ENCODE data around the gene PRKCQ.

Gene PRKCQ

DNA sequence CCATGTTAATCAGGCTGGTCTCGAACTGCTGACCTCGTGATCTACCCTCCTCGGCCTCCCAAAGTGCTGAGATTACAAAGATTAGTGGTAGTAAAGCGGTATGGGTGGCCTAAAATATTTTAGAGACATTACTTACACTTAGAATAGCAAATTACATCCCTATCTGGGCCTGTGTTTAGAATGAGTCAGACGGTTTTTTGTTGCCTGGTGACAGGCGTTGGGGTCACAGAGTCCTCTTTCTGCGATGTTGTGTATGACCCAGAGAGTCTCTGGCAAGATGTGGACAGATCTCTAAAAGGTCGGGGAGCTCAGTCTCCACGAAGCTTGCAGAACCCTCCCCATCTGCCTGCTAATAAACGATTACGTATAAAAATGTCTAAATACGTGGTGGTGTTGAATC lies 39.6 kb upstream of the PRKCQ start:
- ATAC-seq (ENCODE audit: low read depth): no peak
- Histone ChIP-seq H3K27ac (ENCODE audit: poor library complexity, severe bottlenecking) (no peak overlapping the region), H3K36me3 (ENCODE audit: low read depth) (no peaks in the 10 kb centered on the region), H3K27me3 (ENCODE audit: insufficient read depth, poor library complexity, severe bottlenecking) (no peaks in the 10 kb centered on the region), H3K9me3 (ENCODE audit: severe bottlenecking) (no peaks in the 10 kb centered on the region), H3K4me3 (ENCODE audit: severe bottlenecking) (no peak overlapping the region), H3K4me1 (ENCODE audit: insufficient read depth, poor library complexity, severe bottlenecking) (no peaks in the 10 kb centered on the region)
- no peak for DNase-seq (ENCODE audit: low spot score)
- TF ChIP-seq, protein P1, sequence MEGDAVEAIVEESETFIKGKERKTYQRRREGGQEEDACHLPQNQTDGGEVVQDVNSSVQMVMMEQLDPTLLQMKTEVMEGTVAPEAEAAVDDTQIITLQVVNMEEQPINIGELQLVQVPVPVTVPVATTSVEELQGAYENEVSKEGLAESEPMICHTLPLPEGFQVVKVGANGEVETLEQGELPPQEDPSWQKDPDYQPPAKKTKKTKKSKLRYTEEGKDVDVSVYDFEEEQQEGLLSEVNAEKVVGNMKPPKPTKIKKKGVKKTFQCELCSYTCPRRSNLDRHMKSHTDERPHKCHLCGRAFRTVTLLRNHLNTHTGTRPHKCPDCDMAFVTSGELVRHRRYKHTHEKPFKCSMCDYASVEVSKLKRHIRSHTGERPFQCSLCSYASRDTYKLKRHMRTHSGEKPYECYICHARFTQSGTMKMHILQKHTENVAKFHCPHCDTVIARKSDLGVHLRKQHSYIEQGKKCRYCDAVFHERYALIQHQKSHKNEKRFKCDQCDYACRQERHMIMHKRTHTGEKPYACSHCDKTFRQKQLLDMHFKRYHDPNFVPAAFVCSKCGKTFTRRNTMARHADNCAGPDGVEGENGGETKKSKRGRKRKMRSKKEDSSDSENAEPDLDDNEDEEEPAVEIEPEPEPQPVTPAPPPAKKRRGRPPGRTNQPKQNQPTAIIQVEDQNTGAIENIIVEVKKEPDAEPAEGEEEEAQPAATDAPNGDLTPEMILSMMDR (IDR thresholded peaks at IDR 0.05; ENCODE audit: poor library complexity, severe bottlenecking): no peak

DNA sequence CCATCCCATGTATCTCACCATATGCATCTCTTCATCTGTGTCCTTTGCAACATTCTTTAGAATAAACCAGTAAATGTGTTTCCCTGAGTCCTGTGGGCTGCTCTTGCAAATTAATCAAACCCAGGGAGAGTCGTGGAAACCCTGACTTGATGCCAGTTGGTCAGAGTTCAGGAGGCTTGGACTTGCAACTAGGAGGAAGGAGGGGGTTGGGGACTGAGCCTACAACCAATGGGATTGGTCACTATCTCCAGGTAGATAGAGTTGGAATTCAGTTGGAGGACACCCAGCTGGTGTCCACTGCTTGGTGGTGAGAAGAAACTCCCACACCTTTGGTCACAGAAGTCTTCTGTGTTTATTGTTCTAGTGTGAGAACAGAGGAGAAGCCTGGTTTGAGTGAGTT lies 38.3 kb upstream of the PRKCQ start:
- Histone ChIP-seq H3K4me3 (ENCODE audit: severe bottlenecking) (no peak overlapping the region), H3K4me1 (ENCODE audit: insufficient read depth, poor library complexity, severe bottlenecking) (no peaks in the 10 kb centered on the region), H3K27ac (ENCODE audit: poor library complexity, severe bottlenecking) (no peak overlapping the region), H3K36me3 (ENCODE audit: low read depth) (no peaks in the 10 kb centered on the region), H3K27me3 (ENCODE audit: insufficient read depth, poor library complexity, severe bottlenecking) (no peaks in the 10 kb centered on the region), H3K9me3 (ENCODE audit: severe bottlenecking) (no peaks in the 10 kb centered on the region)
- ATAC-seq (ENCODE audit: low read depth): no peak
- TF ChIP-seq, protein P1 (IDR thresholded peaks at IDR 0.05; ENCODE audit: poor library complexity, severe bottlenecking): no peak
- no peak for DNase-seq (ENCODE audit: low spot score)

DNA sequence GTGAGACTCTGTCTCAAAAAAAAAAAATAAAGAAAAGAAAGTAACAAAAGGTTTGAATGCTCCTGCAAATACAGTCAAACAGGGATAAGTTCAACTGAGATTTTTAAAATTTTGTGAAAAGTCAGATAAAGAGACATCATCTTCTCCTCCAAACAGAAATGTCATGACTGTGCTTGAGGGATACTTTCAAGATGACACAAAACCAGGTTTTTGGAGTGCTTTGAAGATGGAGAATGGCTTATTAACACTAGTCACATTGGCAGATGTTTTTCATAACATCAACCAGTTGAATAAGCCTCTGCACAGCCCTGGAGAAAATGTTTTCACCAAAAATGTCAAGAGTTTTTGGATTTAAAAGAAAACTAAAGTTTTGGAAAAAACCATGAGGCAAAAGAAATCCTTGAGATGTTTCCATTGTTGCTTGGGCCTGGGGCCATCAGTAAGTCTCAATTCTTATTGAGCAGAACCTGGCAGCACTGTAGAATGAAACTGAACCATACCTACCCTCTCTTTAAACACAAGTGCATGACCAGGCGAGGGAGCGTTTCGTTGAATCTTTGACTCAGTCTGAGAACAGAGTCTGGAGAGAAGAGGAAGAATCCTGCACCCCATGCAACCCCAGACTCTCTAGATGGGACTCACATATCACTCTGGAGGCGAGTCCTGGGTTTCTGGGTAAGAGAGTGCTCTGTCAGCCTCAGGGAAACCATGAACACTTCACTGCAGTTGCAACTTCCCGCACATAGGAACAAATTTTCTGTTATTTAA lies 37.4 kb upstream of the PRKCQ start:
- ATAC-seq (ENCODE audit: low read depth) (no peak), DNase-seq (ENCODE audit: low spot score) (no peak)
- no peak overlapping the region for H3K4me3 ChIP-seq (ENCODE audit: severe bottlenecking)

DNA sequence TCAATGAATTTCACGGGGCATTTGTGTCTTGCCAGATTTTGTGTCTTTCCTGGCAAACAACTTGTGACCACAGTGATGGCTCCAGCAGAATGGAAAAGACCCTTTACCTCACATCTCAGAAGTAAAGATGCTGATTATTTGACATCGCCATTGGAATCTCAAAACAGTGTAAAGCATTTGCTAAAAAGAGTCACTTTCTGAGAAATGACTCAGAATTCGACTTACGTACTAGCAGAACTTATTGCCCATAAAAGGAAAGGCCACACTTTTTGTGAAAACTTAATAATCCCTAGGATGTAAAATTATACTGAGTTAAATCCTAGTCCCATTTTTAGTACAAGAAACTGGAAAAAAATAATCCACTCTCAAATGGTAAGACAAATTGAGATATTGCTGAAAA lies 35.9 kb upstream of the PRKCQ start:
- no peak overlapping the region for H3K27ac ChIP-seq (ENCODE audit: poor library complexity, severe bottlenecking)
- H3K4me1 ChIP-seq (ENCODE audit: insufficient read depth, poor library complexity, severe bottlenecking): peaks cover 6% of the 10 kb centered on the region
- no peaks in the 10 kb centered on the region for H3K27me3 ChIP-seq (ENCODE audit: insufficient read depth, poor library complexity, severe bottlenecking)
- no peaks in the 10 kb centered on the region for H3K36me3 ChIP-seq (ENCODE audit: low read depth)
- DNase-seq (ENCODE audit: low spot score) (no peak), ATAC-seq (ENCODE audit: low read depth) (no peak)
- TF ChIP-seq, protein P1 (IDR thresholded peaks at IDR 0.05; ENCODE audit: poor library complexity, severe bottlenecking): no peak
- no peak overlapping the region for H3K4me3 ChIP-seq (ENCODE audit: severe bottlenecking)
- no peaks in the 10 kb centered on the region for H3K9me3 ChIP-seq (ENCODE audit: severe bottlenecking)

More for the DNA sequence above, 37.4 kb upstream of the PRKCQ start:
- no peaks in the 10 kb centered on the region for H3K4me1 ChIP-seq (ENCODE audit: insufficient read depth, poor library complexity, severe bottlenecking)
- TF ChIP-seq, protein P1 (IDR thresholded peaks at IDR 0.05; ENCODE audit: poor library complexity, severe bottlenecking): no peak
- H3K27ac ChIP-seq (ENCODE audit: poor library complexity, severe bottlenecking): no peak overlapping the region
- no peaks in the 10 kb centered on the region for H3K36me3 ChIP-seq (ENCODE audit: low read depth)
- no peaks in the 10 kb centered on the region for H3K27me3 ChIP-seq (ENCODE audit: insufficient read depth, poor library complexity, severe bottlenecking)
- no peaks in the 10 kb centered on the region for H3K9me3 ChIP-seq (ENCODE audit: severe bottlenecking)

DNA sequence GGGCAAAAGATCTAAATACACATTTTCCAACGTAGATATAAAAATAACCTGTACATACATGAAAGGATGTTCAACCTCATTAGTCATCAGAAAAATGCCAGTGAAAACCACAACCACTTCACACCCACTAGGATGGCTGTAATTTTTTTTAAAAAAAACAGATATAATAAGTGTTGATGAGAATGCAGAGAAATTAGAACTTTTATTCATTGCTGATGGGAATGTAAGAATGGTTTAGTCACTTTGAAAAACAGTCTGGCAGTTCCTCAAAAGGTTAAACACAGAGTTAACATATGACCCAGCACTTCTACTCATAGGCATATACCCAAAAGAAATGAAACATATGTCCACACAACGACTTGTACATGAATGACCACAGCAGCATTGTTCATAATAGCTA lies 32.3 kb upstream of the PRKCQ start:
- DNase-seq (ENCODE audit: low spot score) (no peak), ATAC-seq (ENCODE audit: low read depth) (0 out of 3 replicates have a peak, but pooled peaks have one; percentile 45)
- no peak overlapping the region for H3K27ac ChIP-seq (ENCODE audit: poor library complexity, severe bottlenecking)
- TF ChIP-seq, protein P1 (IDR thresholded peaks at IDR 0.05; ENCODE audit: poor library complexity, severe bottlenecking): no peak
- H3K36me3 ChIP-seq (ENCODE audit: low read depth): no peaks in the 10 kb centered on the region
- no peaks in the 10 kb centered on the region for H3K9me3 ChIP-seq (ENCODE audit: severe bottlenecking)
- H3K27me3 ChIP-seq (ENCODE audit: insufficient read depth, poor library complexity, severe bottlenecking): no peaks in the 10 kb centered on the region
- H3K4me1 ChIP-seq (ENCODE audit: insufficient read depth, poor library complexity, severe bottlenecking): peaks cover 14% of the 10 kb centered on the region
- H3K4me3 ChIP-seq (ENCODE audit: severe bottlenecking): no peak overlapping the region
